K562 (cell line): ENCODE results near the gene MVD. TPM values are rescaled to one million over a fixed set of nuclear protein-coding genes. Genes with fewer than 3 reads are reported as not detected.

ENCODE experiments used
- ADNP ChIP-seq: fragments of 200-800 bp; sonication (Bioruptor generic); IDR thresholded peaks from 2 replicates; pipeline ENCODE4 v1.6.1; 2016; ENCODE audit warnings: missing genetic modification characterization, missing compliant biosample characterization
- BRD9 ChIP-seq: fragments of 450-650 bp; IDR thresholded peaks from 2 replicates; pipeline ENCODE4 v1.6.1; 2018; ENCODE audit warnings: low read depth; ENCODE audit not compliant: partially characterized antibody
- C11orf30 ChIP-seq: fragments of 450-650 bp; IDR thresholded peaks from 2 replicates; pipeline ENCODE4 v1.6.1; 2016; ENCODE audit warnings: low read depth, mild to moderate bottlenecking
- E2F8 ChIP-seq: fragments of 450-650 bp; IDR thresholded peaks from 2 replicates; pipeline ENCODE4 v1.7.1; 2018; ENCODE audit warnings: mild to moderate bottlenecking, low read depth; ENCODE audit not compliant: partially characterized antibody
- FUS ChIP-seq: fragments of 200-400 bp; formaldehyde crosslinking; optimal IDR thresholded peaks from 2 replicates; pipeline ENCODE3; 2017; ENCODE audit warnings: low read depth, low read length
- HIVEP1 ChIP-seq: fragments of 250-450 bp; sonication (Bioruptor Pico); IDR thresholded peaks from 2 replicates; pipeline ENCODE4 v1.4.0; 2020; ENCODE audit warnings: mild to moderate bottlenecking
- HLTF ChIP-seq: fragments of 450-650 bp; IDR thresholded peaks from 2 replicates; pipeline ENCODE4 v1.6.1; 2016
- HMG20B ChIP-seq: fragments of 250-450 bp; sonication (Bioruptor Pico); IDR thresholded peaks from 2 replicates; pipeline ENCODE4 v1.5.0; 2021; ENCODE audit warnings: mild to moderate bottlenecking
- HOXB6 ChIP-seq: fragments of 250-450 bp; sonication (Bioruptor Pico); IDR thresholded peaks from 2 replicates; pipeline ENCODE4 v1.5.1; 2022; ENCODE audit warnings: mild to moderate bottlenecking, borderline replicate concordance
- MCM2 ChIP-seq: fragments of 450-650 bp; IDR thresholded peaks from 2 replicates; pipeline ENCODE4 v1.6.1; 2017; ENCODE audit warnings: low read depth, mild to moderate bottlenecking
- MCM3 ChIP-seq: fragments of 450-650 bp; IDR thresholded peaks from 2 replicates; pipeline ENCODE4 v1.6.1; 2016
- MLX ChIP-seq, 2 experiments: fragments of 450-650 bp in 1 of 2; sonication (generic) in 1 of 2; formaldehyde crosslinking; conservative IDR thresholded peaks; 2 replicates each; pipeline versions ENCODE4 v1.4.0 to v1.8.1; 2020 to 2022; ENCODE audit warnings: mild to moderate bottlenecking in 1 of 2, missing genetic modification reagents in 1 of 2
- MXI1 ChIP-seq: IDR thresholded peaks from 2 replicates; pipeline ENCODE4 v1.6.1; 2011; ENCODE audit warnings: low read depth, mild to moderate bottlenecking, improper control_type of control experiment, low read length
- OTX1 ChIP-seq: fragments of 450-650 bp; formaldehyde crosslinking; IDR thresholded peaks from 2 replicates; pipeline ENCODE4 v1.4.0; 2022; ENCODE audit warnings: mild to moderate bottlenecking
- PBX2 ChIP-seq, 2 experiments: IDR thresholded peaks in 1 of 2; conservative IDR thresholded peaks in 1 of 2; 2 replicates each; pipeline ENCODE4 v1.6.1; 2016; ENCODE audit warnings: low read depth in 2 of 2, mild to moderate bottlenecking in 1 of 2, missing compliant biosample characterization in 1 of 2, missing genetic modification characterization in 1 of 2, moderate library complexity in 1 of 2
- POLR2AphosphoS2 ChIP-seq: IDR thresholded peaks from 2 replicates; pipeline ENCODE4 v1.6.1; 2012; ENCODE audit warnings: low read length, improper control_type of control experiment
- SMAD3 ChIP-seq: fragments of 450-650 bp; formaldehyde crosslinking; conservative IDR thresholded peaks from 2 replicates; pipeline ENCODE4 v1.4.0; 2020; ENCODE audit warnings: mild to moderate bottlenecking
- SNIP1 ChIP-seq: fragments of 450-650 bp; IDR thresholded peaks from 2 replicates; pipeline ENCODE4 v1.7.1; 2017; ENCODE audit warnings: low read depth, mild to moderate bottlenecking
- TCF3 ChIP-seq: sonication (generic); formaldehyde crosslinking; IDR thresholded peaks from 2 replicates; pipeline ENCODE4 v1.4.0; 2020; ENCODE audit warnings: mild to moderate bottlenecking, missing genetic modification reagents
- TEAD1 ChIP-seq, 2 experiments: fragments of 450-650 bp in 1 of 2; sonication (generic) in 1 of 2; formaldehyde crosslinking; IDR thresholded peaks; 2 replicates each; pipeline versions ENCODE4 v1.4.0 to v1.8.0; 2020 to 2022; ENCODE audit warnings: mild to moderate bottlenecking in 2 of 2, missing genetic modification reagents in 1 of 2
- ZNF280A ChIP-seq: fragments of 450-650 bp; IDR thresholded peaks from 2 replicates; pipeline ENCODE4 v1.6.1; 2018; ENCODE audit warnings: mild to moderate bottlenecking, low read depth; ENCODE audit not compliant: partially characterized antibody
- ZNF76 ChIP-seq: fragments of 250-450 bp; sonication (Bioruptor Pico); IDR thresholded peaks from 2 replicates; pipeline ENCODE4 v1.4.0; 2020; ENCODE audit warnings: mild to moderate bottlenecking, moderate library complexity, borderline replicate concordance
- polyA plus RNA-seq, 8 experiments: library from polyadenylated mRNA; depleted of rRNA in 4 of 8; stranded (reverse) in 5 of 8; unstranded in 3 of 8; fragments of >200 nt; fragmentation: Nextera tagmentation in 2 of 8; fragmentation: Illumina TruSeq in 1 of 8; extraction: Ambion mirVana in 2 of 8; extraction: Trizol in 1 of 8; gene quantifications; 2 replicates each; pipeline versions ENCODE4 v1.2.1 to v1.2.3, GENCODE V29; 2011 to 2014; ENCODE audit warnings: inconsistent platforms in 1 of 8, missing spikeins in 1 of 8
- total RNA-seq, 7 experiments: library from RNA; depleted of rRNA in 6 of 7; stranded (reverse); fragments of >200 nt in 6 of 7; fragmentation: Illumina TruSeq in 2 of 7; extraction: Trizol in 2 of 7; gene quantifications; 2 replicates each; pipeline versions ENCODE4 v1.2.1 to v1.2.3, GENCODE V29; 2011 to 2021; ENCODE audit warnings: low replicate concordance in 1 of 7

The MVD gene
- total and polyA plus RNA-seq, 9 of the 15 experiments (the other 6 are each of a cell fraction or from before 2014, with no cell fraction given): 12.2 to 141 (median 45.3) TPM

- TF ChIP-seq HMG20B (no peak), HLTF (no peak), HOXB6 (no peak), MCM3 (no peak), PBX2 (CRISPR knock-in tag; IDR thresholded peaks at IDR 0.05; ENCODE audit: low read depth) (no peak), PBX2 (tag; conservative IDR thresholded peaks at IDR 0.05; ENCODE audit: low read depth) (no peak), BRD9 (no peak), MXI1 (no peak), OTX1 (no peak), C11orf30 (no peak), SMAD3 (no peak), FUS (no peak), SNIP1 (no peak), ZNF76 (CRISPR knock-in tag) (no peak), MCM2 (no peak), E2F8 (no peak), POLR2AphosphoS2 (no peak), TCF3 (CRISPR knock-in tag) (no peak), HIVEP1 (CRISPR knock-in tag) (no peak), ADNP (no peak), TEAD1 (CRISPR knock-in tag; IDR thresholded peaks at IDR 0.05) (no peak), MLX (CRISPR knock-in tag; conservative IDR thresholded peaks at IDR 0.05) (no peak), ZNF280A (no peak)
Measured at GRCh38 chr16:88634141-88634993, 28.5 kb downstream of the MVD start (continued).
